NT2/D1 (cell line): ENCODE data around the gene RPGRIP1.
"Not testable (repeated sequence)": the region's sequence is repeated elsewhere in the genome, so short reads cannot be mapped to it uniquely, and the experiment has no call there.

Source experiments
- DNase-seq: peaks from one replicate; pipeline ENCODE4 v3.0.0-alpha.2; 2011; ENCODE audit warnings: low read depth, low spot score
- H3K27me3 ChIP-seq: 2 replicates; pipeline ENCODE4 v1.6.0; 2011; ENCODE audit warnings: mild to moderate bottlenecking; ENCODE audit not compliant: insufficient read length, insufficient read depth
- H3K36me3 ChIP-seq: 2 replicates; pipeline ENCODE4 v1.6.1; 2011; ENCODE audit warnings: mild to moderate bottlenecking, low read length, mixed read lengths; ENCODE audit not compliant: insufficient read depth, insufficient read length
- H3K4me1 ChIP-seq: 2 replicates; pipeline ENCODE4 v1.5.1; 2011; ENCODE audit not compliant: insufficient read depth, insufficient read length
- H3K4me3 ChIP-seq: 2 replicates; pipeline ENCODE4 v1.5.1; 2011; ENCODE audit warnings: low read depth; ENCODE audit not compliant: insufficient read length
- H3K9ac ChIP-seq: 2 replicates; pipeline ENCODE4 v1.6.0; 2011; ENCODE audit warnings: low read depth; ENCODE audit not compliant: insufficient read length
- H3K9me3 ChIP-seq: 2 replicates; pipeline ENCODE4 v1.5.1; 2011; ENCODE audit warnings: mild to moderate bottlenecking, low read length; ENCODE audit not compliant: insufficient read depth
- SUZ12 ChIP-seq: IDR thresholded peaks from 2 replicates; pipeline ENCODE4 v1.6.1; 2011; ENCODE audit not compliant: insufficient read length, insufficient read depth; ENCODE audit errors: extremely low read depth
- YY1 ChIP-seq: IDR thresholded peaks from 2 replicates; pipeline ENCODE4 v1.6.1; 2011; ENCODE audit not compliant: insufficient read length, insufficient read depth
- ZNF274 ChIP-seq: IDR thresholded peaks from 2 replicates; pipeline ENCODE4 v1.6.1; 2011; ENCODE audit warnings: mild to moderate bottlenecking, low read depth, low read length

The RPGRIP1 gene

GRCh38 chr14:21298358-21298757 is 18.5 kb downstream of the RPGRIP1 start:
- Histone ChIP-seq H3K27me3 (peaks cover 19% of the 10 kb centered on the region), H3K9ac (no peak overlapping the region), H3K9me3 (no peaks in the 10 kb centered on the region), H3K4me3 (no peak overlapping the region), H3K4me1 (no peaks in the 10 kb centered on the region), H3K36me3 (no peaks in the 10 kb centered on the region)
- TF ChIP-seq YY1 (no peak), ZNF274 (no peak), SUZ12 (no peak)
- no peak for DNase-seq

GRCh38 chr14:21299562-21300130 is 19.8 kb downstream of the RPGRIP1 start:
- no peaks in the 10 kb centered on the region for H3K4me1 ChIP-seq
- TF ChIP-seq ZNF274, result no peak
- TF ChIP-seq SUZ12, result no peak
- no peak for TF ChIP-seq YY1
- DNase-seq, result no peak
- no peak overlapping the region for H3K9ac ChIP-seq
- no peaks in the 10 kb centered on the region for H3K36me3 ChIP-seq
- H3K27me3 ChIP-seq, result peaks cover 19% of the 10 kb centered on the region
- H3K9me3 ChIP-seq, result no peaks in the 10 kb centered on the region
- no peak overlapping the region for H3K4me3 ChIP-seq

DNA sequence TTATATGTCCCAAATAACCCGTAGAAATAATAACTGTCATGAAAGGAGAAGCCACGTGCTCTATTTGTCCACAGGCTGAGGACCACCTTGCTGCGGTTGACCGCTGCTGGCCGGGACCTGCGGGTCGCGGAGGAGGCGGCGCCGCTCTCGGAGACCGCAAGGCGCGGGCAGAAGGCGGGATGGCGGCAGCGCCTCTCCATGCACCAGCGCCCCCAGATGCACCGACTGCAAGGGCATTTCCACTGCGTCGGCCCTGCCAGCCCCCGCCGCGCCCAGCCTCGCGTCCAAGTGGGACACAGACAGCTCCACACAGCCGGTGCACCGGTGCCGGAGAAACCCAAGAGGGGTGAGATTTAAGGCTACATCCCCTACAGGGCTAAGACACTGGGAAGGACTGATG is 21.0 kb downstream of the RPGRIP1 start:
- Histone ChIP-seq H3K4me3 (peak overlapping the region; percentile 25), H3K9ac (peak overlapping the region; percentile 61), H3K27me3 (peaks cover 19% of the 10 kb centered on the region), H3K4me1 (no peaks in the 10 kb centered on the region), H3K36me3 (no peaks in the 10 kb centered on the region), H3K9me3 (no peaks in the 10 kb centered on the region)
- TF ChIP-seq ZNF274, result no peak
- no peak for TF ChIP-seq SUZ12
- no peak for TF ChIP-seq YY1
- no peak for DNase-seq

- H3K27me3 ChIP-seq, result peaks cover 19% of the 10 kb centered on the region
- H3K9ac ChIP-seq, result no peak overlapping the region
Observed at GRCh38 chr14:21302013-21302835, 22.3 kb downstream of the RPGRIP1 start.

GRCh38 chr14:21302836-21303140 is 22.9 kb downstream of the RPGRIP1 start:
- H3K27me3 ChIP-seq, result peaks cover 19% of the 10 kb centered on the region
- not testable (repeated sequence) for H3K4me3 ChIP-seq, DNase-seq, H3K9ac ChIP-seq, H3K36me3 ChIP-seq, H3K4me1 ChIP-seq, H3K9me3 ChIP-seq

More at GRCh38 chr14:21302013-21302835, 22.3 kb downstream of the RPGRIP1 start:
- Histone ChIP-seq H3K9me3 (no peaks in the 10 kb centered on the region), H3K36me3 (no peaks in the 10 kb centered on the region), H3K4me1 (no peaks in the 10 kb centered on the region), H3K4me3 (no peak overlapping the region)
- DNase-seq, result no peak
- TF ChIP-seq ZNF274 (no peak), YY1 (no peak), SUZ12 (no peak)

DNA sequence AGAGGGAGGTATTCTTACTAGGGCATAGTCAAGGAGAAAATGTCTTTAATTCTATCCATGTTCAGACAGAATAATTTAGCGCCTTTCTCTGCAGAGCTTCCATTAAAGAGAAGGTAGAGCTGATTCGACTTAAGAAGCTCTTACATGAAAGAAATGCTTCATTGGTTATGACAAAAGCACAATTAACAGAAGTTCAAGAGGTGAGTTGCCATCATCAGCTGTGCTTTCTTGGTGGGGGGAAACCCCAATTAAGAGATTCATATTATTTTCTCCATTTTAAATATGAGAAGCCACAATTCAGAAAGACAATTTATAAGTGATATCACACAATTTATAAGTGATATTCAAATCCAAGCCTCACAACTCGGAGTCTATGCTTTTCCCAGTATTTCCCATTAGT is 27.8 kb downstream of the RPGRIP1 start:
- H3K36me3 ChIP-seq, result no peaks in the 10 kb centered on the region
- no peaks in the 10 kb centered on the region for H3K9me3 ChIP-seq
- DNase-seq, result no peak
- H3K27me3 ChIP-seq, result no peaks in the 10 kb centered on the region
- H3K4me3 ChIP-seq, result peak overlapping the region; percentile 55
- TF ChIP-seq SUZ12 (no peak), ZNF274 (no peak), YY1 (no peak)
- peak overlapping the region; percentile 93 for H3K9ac ChIP-seq
- no peaks in the 10 kb centered on the region for H3K4me1 ChIP-seq

- no peak for DNase-seq
- H3K4me3 ChIP-seq, result peak overlapping the region; percentile 55
- H3K9ac ChIP-seq, result peak overlapping the region; percentile 93
- no peak for TF ChIP-seq ZNF274
- TF ChIP-seq SUZ12, result no peak
- no peak for TF ChIP-seq YY1
- H3K9me3 ChIP-seq, result no peaks in the 10 kb centered on the region
- H3K4me1 ChIP-seq, result no peaks in the 10 kb centered on the region
- no peaks in the 10 kb centered on the region for H3K27me3 ChIP-seq
- H3K36me3 ChIP-seq, result no peaks in the 10 kb centered on the region
Observed at GRCh38 chr14:21308132-21308478, 28.2 kb downstream of the RPGRIP1 start.
